GM12874 (cell line): Measurements from ENCODE around the gene GABRB1.
A peak's percentile ranks its signal among the peaks of the same experiment; 100 is the strongest.

Experiments used
- CTCF ChIP-seq: IDR thresholded peaks from 2 replicates; pipeline ENCODE4 v1.5.1; 2011; ENCODE audit warnings: low read depth, mild to moderate bottlenecking, control low read depth, low read length, moderate library complexity; ENCODE audit not compliant: insufficient read depth

The GABRB1 gene

GRCh38 chr4:47383829-47384427 is 352.6 kb downstream of the GABRB1 start:
- peak; percentile 28; the same call in 1 of the 2 replicates for TF ChIP-seq CTCF

GRCh38 chr4:47386146-47386545 is 354.8 kb downstream of the GABRB1 start:
- TF ChIP-seq CTCF = no peak

- TF ChIP-seq CTCF = no peak
Observed at GRCh38 chr4:47386561-47387235, 355.3 kb downstream of the GABRB1 start.

- TF ChIP-seq CTCF = no peak
Observed at GRCh38 chr4:47390428-47391125, 359.2 kb downstream of the GABRB1 start.

- no peak for TF ChIP-seq CTCF
Observed at GRCh38 chr4:47391256-47391655, 359.9 kb downstream of the GABRB1 start.

- no peak for TF ChIP-seq CTCF
Observed at GRCh38 chr4:47406408-47406807, 375.0 kb downstream of the GABRB1 start.

GRCh38 chr4:47410271-47410670 is 378.9 kb downstream of the GABRB1 start:
- TF ChIP-seq CTCF = no peak
